RWPE2 (cell line): ENCODE data around the gene OGFR.

Source experiments
- ATAC-seq: fragments of 200-7000 bp; cut with Tn5 transposase; 3 replicates; pipeline ENCODE4 v1.9.1; 2021; ENCODE audit warnings: low read depth
- DNase-seq: peaks from one replicate; pipeline ENCODE4 v3.0.0-alpha.2; 2020; ENCODE audit warnings: low spot score
- H3K27ac ChIP-seq: fragments of 450-650 bp; 2 replicates; pipeline ENCODE4 v1.5.1; 2017; ENCODE audit warnings: mild to moderate bottlenecking; ENCODE audit not compliant: poor library complexity, severe bottlenecking
- H3K27me3 ChIP-seq: fragments of 250-450 bp; sonication (Bioruptor Pico); 2 replicates; pipeline ENCODE4 v1.5.1; 2021; ENCODE audit warnings: mild to moderate bottlenecking, moderate library complexity; ENCODE audit not compliant: insufficient read depth, poor library complexity, severe bottlenecking
- H3K36me3 ChIP-seq: fragments of 250-450 bp; sonication (Bioruptor Pico); 2 replicates; pipeline ENCODE4 v1.5.1; 2020; ENCODE audit warnings: low read depth, mild to moderate bottlenecking, moderate library complexity
- H3K4me1 ChIP-seq: fragments of 250-450 bp; sonication (Bioruptor Pico); 2 replicates; pipeline ENCODE4 v1.5.1; 2021; ENCODE audit warnings: mild to moderate bottlenecking, moderate library complexity; ENCODE audit not compliant: insufficient read depth, poor library complexity, severe bottlenecking
- H3K4me3 ChIP-seq: fragments of 250-450 bp; sonication (Bioruptor Pico); 2 replicates; pipeline ENCODE4 v1.5.1; 2021; ENCODE audit warnings: mild to moderate bottlenecking, moderate library complexity; ENCODE audit not compliant: severe bottlenecking
- H3K9me3 ChIP-seq: fragments of 250-450 bp; sonication (Bioruptor Pico); 2 replicates; pipeline ENCODE4 v1.5.1; 2021; ENCODE audit warnings: mild to moderate bottlenecking, moderate library complexity; ENCODE audit not compliant: severe bottlenecking
- CTCF ChIP-seq: fragments of 450-650 bp; IDR thresholded peaks from one replicate; pipeline ENCODE4 v1.5.1; 2017; ENCODE audit warnings: mild to moderate bottlenecking, moderate library complexity; ENCODE audit not compliant: poor library complexity, severe bottlenecking

The OGFR gene

GRCh38 chr20:62765432-62766070 is 39.1 kb upstream of the OGFR start:
- no peak for DNase-seq
- Histone ChIP-seq H3K9me3 (no peaks in the 10 kb centered on the region), H3K4me1 (peaks cover 15% of the 10 kb centered on the region), H3K36me3 (no peaks in the 10 kb centered on the region), H3K4me3 (no peak overlapping the region), H3K27me3 (peaks cover 5% of the 10 kb centered on the region), H3K27ac (no peak overlapping the region)
- no peak for TF ChIP-seq CTCF
- no peak for ATAC-seq

GRCh38 chr20:62766071-62766450 is 38.6 kb upstream of the OGFR start:
- no peak for TF ChIP-seq CTCF
- Histone ChIP-seq H3K4me1 (peaks cover 15% of the 10 kb centered on the region), H3K27me3 (peaks cover 5% of the 10 kb centered on the region), H3K4me3 (no peak overlapping the region), H3K27ac (no peak overlapping the region), H3K9me3 (no peaks in the 10 kb centered on the region), H3K36me3 (no peaks in the 10 kb centered on the region)
- ATAC-seq (no peak), DNase-seq (no peak)

DNA sequence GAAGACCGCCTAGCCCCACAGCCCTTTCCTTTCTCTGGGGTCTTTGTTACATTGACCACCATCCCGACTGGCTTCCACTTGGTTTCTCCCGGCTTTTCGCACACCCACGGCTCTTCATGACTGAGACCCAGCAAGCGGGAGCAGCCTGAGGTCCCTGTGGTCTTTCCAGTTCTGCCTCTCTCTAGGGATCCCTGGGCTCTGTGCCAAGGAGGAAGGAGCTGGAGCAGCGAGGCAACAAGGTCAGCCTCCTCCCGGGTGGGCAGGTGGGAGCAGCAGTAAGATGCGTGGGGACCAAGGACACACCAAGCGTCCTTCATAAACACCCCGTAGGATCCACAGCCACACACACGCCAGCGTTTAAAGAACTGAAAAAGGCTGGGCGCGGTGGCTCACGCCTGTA is 37.9 kb upstream of the OGFR start:
- Histone ChIP-seq H3K36me3 (no peaks in the 10 kb centered on the region), H3K9me3 (no peaks in the 10 kb centered on the region), H3K4me1 (peaks cover 15% of the 10 kb centered on the region), H3K27ac (no peak overlapping the region), H3K4me3 (no peak overlapping the region), H3K27me3 (peaks cover 5% of the 10 kb centered on the region)
- ATAC-seq: no peak
- no peak for DNase-seq
- TF ChIP-seq CTCF: no peak

DNA sequence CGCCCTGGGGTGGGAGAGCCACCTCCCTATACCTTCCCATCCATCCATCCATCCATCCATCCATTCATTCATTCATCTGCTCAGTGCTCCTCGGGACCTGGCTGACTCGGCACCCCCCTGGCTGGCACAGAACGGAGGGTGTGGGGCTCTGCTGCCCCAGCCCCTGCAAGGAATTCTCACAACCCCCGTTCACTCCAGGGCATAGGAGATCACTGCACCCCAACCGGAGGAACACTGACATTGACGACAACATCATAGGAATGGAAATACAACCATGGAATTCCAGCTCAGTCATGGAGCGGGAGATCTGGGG is 36.4 kb upstream of the OGFR start:
- Histone ChIP-seq H3K4me1 (peaks cover 24% of the 10 kb centered on the region), H3K27ac (no peak overlapping the region), H3K36me3 (no peaks in the 10 kb centered on the region), H3K9me3 (no peaks in the 10 kb centered on the region), H3K27me3 (peaks cover 5% of the 10 kb centered on the region), H3K4me3 (no peak overlapping the region)
- ATAC-seq: no peak
- no peak for TF ChIP-seq CTCF
- no peak for DNase-seq

GRCh38 chr20:62768551-62769287 is 35.9 kb upstream of the OGFR start:
- Histone ChIP-seq H3K4me3 (no peak overlapping the region), H3K9me3 (no peaks in the 10 kb centered on the region), H3K4me1 (peaks cover 30% of the 10 kb centered on the region), H3K27me3 (peaks cover 5% of the 10 kb centered on the region), H3K27ac (no peak overlapping the region), H3K36me3 (no peaks in the 10 kb centered on the region)
- TF ChIP-seq CTCF: no peak
- ATAC-seq (peak; percentile 31), DNase-seq (no peak)
